ENCODE data around the gene VRK2. TPM values are rescaled to one million over a fixed set of nuclear protein-coding genes. Genes with fewer than 3 reads are reported as not detected.

VRK2 gene
- total RNA-seq (23.6 TPM), polyA plus RNA-seq (12.5 TPM)

DNA sequence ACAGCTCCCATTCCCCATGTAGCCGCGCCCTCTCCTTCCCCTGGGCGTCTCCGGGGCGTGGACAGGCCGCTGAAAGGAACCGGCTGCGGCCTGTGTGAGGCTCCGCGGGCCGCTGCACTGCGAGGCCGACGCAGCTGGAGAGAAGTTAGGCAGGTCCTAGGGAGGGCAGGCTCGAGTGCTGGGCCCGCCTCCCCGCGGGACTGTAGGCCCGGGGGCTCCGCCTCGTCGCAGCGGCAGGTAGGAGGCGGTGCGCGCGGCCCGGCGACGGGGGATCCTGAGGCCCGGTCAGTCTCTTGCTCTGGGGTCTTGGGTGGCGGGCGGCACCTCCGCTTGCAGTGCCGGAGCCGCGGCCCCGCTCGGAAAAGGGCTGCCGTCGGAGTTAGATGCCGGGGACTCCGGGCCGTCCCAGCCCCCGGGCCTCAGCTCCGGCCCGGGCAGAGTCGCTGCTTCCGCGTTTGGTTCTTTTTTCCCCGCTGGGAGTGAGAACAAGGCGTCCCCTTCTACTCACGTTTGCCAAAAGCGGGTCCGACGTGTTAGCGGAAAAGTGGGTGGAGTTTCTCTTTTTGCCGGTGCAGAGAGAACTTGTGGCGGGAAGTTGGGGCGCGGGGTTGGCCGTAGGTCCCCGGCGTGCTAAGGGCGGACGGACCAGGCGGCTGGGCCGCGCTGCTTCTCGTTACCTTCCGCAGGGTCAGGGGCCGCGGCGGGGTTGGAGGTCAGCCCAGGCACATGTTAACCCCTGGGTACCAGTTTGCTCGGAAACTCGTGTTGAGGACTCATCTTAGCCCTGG, at the start of gene VRK2:
VRK2 (plus strand) TSS at position 222 of the 788 bp plus-strand sequence. CDS start 2,026 bp downstream, outside the sequence.
- H3K27ac ChIP-seq (ENCODE audit: low read depth), result peak within 1 kb of the TSS; percentile 92
- no peaks in the 10 kb centered on the region for H3K4me1 ChIP-seq (ENCODE audit: insufficient read depth)
- WGBS, result under 1% methylated on average over 76 of the region's 76 CpGs
- peak within 1 kb of the TSS; percentile 78 for H3K4me3 ChIP-seq (ENCODE audit: low read depth, low read length)
- H3K36me3 ChIP-seq (ENCODE audit: insufficient read depth), result no peaks in the 10 kb centered on the region
- peak; percentile 75 for DNase-seq (ENCODE audit: extremely low spot score)

DNA sequence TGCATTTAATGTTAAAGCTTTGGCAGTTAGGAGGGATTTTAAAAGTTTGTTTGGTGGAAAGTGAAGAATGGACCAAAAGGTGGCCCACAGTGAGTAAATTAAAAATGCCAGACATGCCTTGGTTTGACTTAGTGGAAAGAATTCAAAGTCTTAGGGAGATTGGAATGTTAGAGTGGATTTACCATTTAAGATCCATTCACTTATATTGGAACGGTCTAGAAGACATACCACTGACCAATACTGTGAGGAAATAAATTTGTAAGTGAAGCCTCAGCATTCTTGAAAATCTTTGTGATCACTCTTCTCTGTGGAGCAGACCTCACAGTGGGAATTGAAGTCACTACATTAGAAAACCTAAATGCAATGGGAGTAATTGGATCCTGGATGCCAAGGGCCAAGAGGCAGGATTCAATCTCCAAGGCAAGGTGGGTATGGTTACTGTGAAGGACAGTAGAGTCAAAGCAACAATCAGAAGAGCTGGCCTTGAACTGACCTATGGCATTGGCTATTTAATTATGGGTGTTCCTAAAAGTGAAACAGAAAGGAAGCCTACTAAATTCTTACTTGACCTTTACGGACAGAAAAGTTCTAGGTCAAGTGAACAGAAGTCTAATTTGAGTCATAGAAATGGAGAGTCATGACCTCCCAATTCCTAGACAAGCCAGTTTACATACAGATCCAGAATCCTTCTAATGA, 40.2 kb upstream of the VRK2 start:
- 85% methylated on average over 2 of the region's 2 CpGs for WGBS
- no peak overlapping the region for H3K4me3 ChIP-seq (ENCODE audit: low read depth, low read length)

GRCh38 chr2:58006952-58007284, 39.7 kb upstream of the VRK2 start:
- no peak overlapping the region for H3K4me3 ChIP-seq (ENCODE audit: low read depth, low read length)
- H3K36me3 ChIP-seq (ENCODE audit: insufficient read depth), result no peaks in the 10 kb centered on the region
- H3K27ac ChIP-seq (ENCODE audit: low read depth), result no peak overlapping the region
- WGBS, result 89% methylated on average over 1 of the region's 1 CpG
- no peaks in the 10 kb centered on the region for H3K4me1 ChIP-seq (ENCODE audit: insufficient read depth)
- DNase-seq (ENCODE audit: extremely low spot score), result no peak

More for the DNA sequence above, 40.2 kb upstream of the VRK2 start:
- H3K36me3 ChIP-seq (ENCODE audit: insufficient read depth), result no peaks in the 10 kb centered on the region
- DNase-seq (ENCODE audit: extremely low spot score), result no peak
- H3K4me1 ChIP-seq (ENCODE audit: insufficient read depth), result no peaks in the 10 kb centered on the region
- no peak overlapping the region for H3K27ac ChIP-seq (ENCODE audit: low read depth)

- WGBS, result 77% methylated on average over 1 of the region's 1 CpG
- no peaks in the 10 kb centered on the region for H3K4me1 ChIP-seq (ENCODE audit: insufficient read depth)
Measured at GRCh38 chr2:58010599-58010998, 36.0 kb upstream of the VRK2 start.

GRCh38 chr2:58019229-58019628, 27.4 kb upstream of the VRK2 start:
- no peak for DNase-seq (ENCODE audit: extremely low spot score)
- Histone ChIP-seq H3K4me1 (ENCODE audit: insufficient read depth) (no peaks in the 10 kb centered on the region), H3K27ac (ENCODE audit: low read depth) (no peak overlapping the region), H3K4me3 (ENCODE audit: low read depth, low read length) (no peak overlapping the region), H3K36me3 (ENCODE audit: insufficient read depth) (no peaks in the 10 kb centered on the region)
- 35% methylated on average over 1 of the region's 1 CpG for WGBS

More at GRCh38 chr2:58010599-58010998, 36.0 kb upstream of the VRK2 start:
- Histone ChIP-seq H3K27ac (ENCODE audit: low read depth) (no peak overlapping the region), H3K36me3 (ENCODE audit: insufficient read depth) (no peaks in the 10 kb centered on the region), H3K4me3 (ENCODE audit: low read depth, low read length) (no peak overlapping the region)
- DNase-seq (ENCODE audit: extremely low spot score), result no peak

GRCh38 chr2:58025150-58025933, 21.3 kb upstream of the VRK2 start:
- no peak for DNase-seq (ENCODE audit: extremely low spot score)
- WGBS, result 86% methylated on average over 2 of the region's 2 CpGs
- Histone ChIP-seq H3K4me1 (ENCODE audit: insufficient read depth) (no peaks in the 10 kb centered on the region), H3K4me3 (ENCODE audit: low read depth, low read length) (no peak overlapping the region), H3K36me3 (ENCODE audit: insufficient read depth) (no peaks in the 10 kb centered on the region), H3K27ac (ENCODE audit: low read depth) (no peak overlapping the region)

DNA sequence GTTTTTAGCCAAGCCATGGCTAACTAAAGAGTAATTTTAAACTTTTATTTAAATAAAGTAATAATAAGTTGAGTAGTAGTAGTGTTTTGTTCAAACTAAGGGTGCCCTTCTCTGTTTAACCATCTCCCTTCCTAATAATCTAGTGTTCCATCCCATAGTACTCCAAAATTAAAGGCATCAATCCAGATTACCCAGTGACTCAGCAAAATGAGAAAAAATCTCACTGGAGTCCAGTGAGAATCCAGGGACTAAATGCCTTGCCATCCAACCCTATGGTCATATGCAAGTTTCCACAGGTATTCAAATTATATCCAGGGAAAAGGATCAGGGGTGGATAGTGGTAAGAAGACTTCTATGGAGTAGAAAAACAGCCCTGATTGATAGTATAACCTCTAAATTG, 19.6 kb upstream of the VRK2 start:
- no peak overlapping the region for H3K27ac ChIP-seq (ENCODE audit: low read depth)
- no peak overlapping the region for H3K4me3 ChIP-seq (ENCODE audit: low read depth, low read length)
- no peaks in the 10 kb centered on the region for H3K4me1 ChIP-seq (ENCODE audit: insufficient read depth)
- DNase-seq (ENCODE audit: extremely low spot score), result no peak
- H3K36me3 ChIP-seq (ENCODE audit: insufficient read depth), result no peaks in the 10 kb centered on the region

DNA sequence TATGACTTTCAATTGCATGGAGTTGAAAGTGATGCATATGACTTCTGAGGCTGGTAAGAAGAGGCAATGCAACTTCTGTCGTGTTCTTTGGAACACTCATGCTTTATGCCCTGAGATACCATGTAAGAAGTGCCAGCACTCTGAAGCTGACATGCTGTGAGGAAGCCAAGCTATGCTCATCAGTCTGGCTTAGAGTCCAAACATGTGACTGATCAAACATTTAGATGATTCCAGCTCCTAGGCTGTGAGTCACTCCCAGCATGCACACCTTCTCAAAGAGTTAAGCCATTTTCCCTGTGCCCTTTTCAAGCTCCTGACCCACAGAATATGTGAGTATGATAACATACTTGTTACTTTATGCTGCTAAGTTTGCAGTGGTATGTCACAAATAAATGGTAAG, 15.8 kb upstream of the VRK2 start:
- DNase-seq (ENCODE audit: extremely low spot score), result no peak
- Histone ChIP-seq H3K36me3 (ENCODE audit: insufficient read depth) (no peaks in the 10 kb centered on the region), H3K27ac (ENCODE audit: low read depth) (no peak overlapping the region), H3K4me3 (ENCODE audit: low read depth, low read length) (no peak overlapping the region), H3K4me1 (ENCODE audit: insufficient read depth) (no peaks in the 10 kb centered on the region)
- 88% methylated on average over 1 of the region's 1 CpG for WGBS

GRCh38 chr2:58032016-58032763, 14.4 kb upstream of the VRK2 start:
- H3K27ac ChIP-seq (ENCODE audit: low read depth), result no peak overlapping the region
- WGBS, result 79% methylated on average over 3 of the region's 3 CpGs
- no peak for DNase-seq (ENCODE audit: extremely low spot score)
- no peaks in the 10 kb centered on the region for H3K4me1 ChIP-seq (ENCODE audit: insufficient read depth)
- H3K4me3 ChIP-seq (ENCODE audit: low read depth, low read length), result no peak overlapping the region
- H3K36me3 ChIP-seq (ENCODE audit: insufficient read depth), result no peaks in the 10 kb centered on the region

DNA sequence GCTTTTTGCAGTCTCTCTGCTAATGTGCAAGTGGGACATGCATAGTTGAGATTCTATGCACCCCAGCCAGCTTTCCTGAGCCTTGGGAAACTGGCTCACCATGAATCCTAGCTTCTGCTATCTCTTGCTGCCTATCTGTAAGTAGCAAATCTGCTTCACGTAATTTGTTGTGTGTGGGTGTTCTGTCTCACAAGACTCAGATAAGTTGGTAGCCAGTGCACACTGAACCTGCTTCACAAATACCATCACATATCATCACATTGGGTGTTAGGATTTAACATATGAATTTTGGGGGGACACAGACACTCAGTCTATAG, 13.9 kb upstream of the VRK2 start:
- H3K27ac ChIP-seq (ENCODE audit: low read depth), result no peak overlapping the region
- no peaks in the 10 kb centered on the region for H3K36me3 ChIP-seq (ENCODE audit: insufficient read depth)
- no peak overlapping the region for H3K4me3 ChIP-seq (ENCODE audit: low read depth, low read length)
- DNase-seq (ENCODE audit: extremely low spot score), result no peak
- WGBS, result 67% methylated on average over 1 of the region's 1 CpG
- no peaks in the 10 kb centered on the region for H3K4me1 ChIP-seq (ENCODE audit: insufficient read depth)

DNA sequence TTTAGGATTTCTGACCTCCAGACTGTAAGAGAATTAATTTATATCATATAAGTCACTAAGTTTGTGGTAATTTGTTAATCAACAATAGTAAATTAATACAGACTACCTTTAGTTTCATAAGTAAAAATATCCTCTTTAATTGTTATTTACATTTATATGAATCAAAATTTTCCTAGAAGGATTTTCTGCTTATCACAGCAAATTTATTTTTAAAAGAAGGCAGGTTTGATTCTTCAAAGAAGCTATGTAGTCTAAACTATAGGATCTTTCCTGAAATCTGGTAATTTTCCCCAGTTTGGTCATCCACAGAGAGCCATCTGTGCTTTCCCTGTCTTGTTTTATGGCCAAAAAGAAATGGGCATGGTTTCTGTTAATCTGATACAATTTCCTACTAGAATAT, 13.1 kb upstream of the VRK2 start:
- Histone ChIP-seq H3K4me3 (ENCODE audit: low read depth, low read length) (no peak overlapping the region), H3K27ac (ENCODE audit: low read depth) (no peak overlapping the region), H3K4me1 (ENCODE audit: insufficient read depth) (no peaks in the 10 kb centered on the region), H3K36me3 (ENCODE audit: insufficient read depth) (no peaks in the 10 kb centered on the region)
- DNase-seq (ENCODE audit: extremely low spot score), result no peak

- Histone ChIP-seq H3K4me3 (ENCODE audit: low read depth, low read length) (no peak overlapping the region), H3K27ac (ENCODE audit: low read depth) (no peak overlapping the region), H3K36me3 (ENCODE audit: insufficient read depth) (no peaks in the 10 kb centered on the region), H3K4me1 (ENCODE audit: insufficient read depth) (no peaks in the 10 kb centered on the region)
- DNase-seq (ENCODE audit: extremely low spot score), result no peak
- WGBS, result 82% methylated on average over 3 of the region's 3 CpGs
Measured at GRCh38 chr2:58035352-58035751, 11.3 kb upstream of the VRK2 start.

- DNase-seq (ENCODE audit: extremely low spot score), result no peak
- WGBS, result 28% methylated on average over 1 of the region's 1 CpG
- Histone ChIP-seq H3K4me3 (ENCODE audit: low read depth, low read length) (no peak overlapping the region), H3K4me1 (ENCODE audit: insufficient read depth) (no peaks in the 10 kb centered on the region), H3K36me3 (ENCODE audit: insufficient read depth) (no peaks in the 10 kb centered on the region), H3K27ac (ENCODE audit: low read depth) (no peak overlapping the region)
Measured at GRCh38 chr2:58039170-58039611, 7.4 kb upstream of the VRK2 start.

Data from urinary bladder (tissue), 4 donors.